Kidney (tissue), 14 donors: Measurements from ENCODE around the gene PPM1E. TPM values are rescaled to one million over a fixed set of nuclear protein-coding genes. Genes with fewer than 3 reads are reported as not detected.

ENCODE experiments used
- DNase-seq, 5 donors: peaks; one replicate each; pipeline ENCODE4 v3.0.0-alpha.2; 2013 to 2020
- FAIRE-seq: peaks from 2 replicates; lab custom pipeline; 2012; peaks lifted over from hg19 to GRCh38; lab: Jason Lieb, UNC
- H3K27ac ChIP-seq, 2 donors: one replicate each; pipeline ENCODE4 v1.7.0; 2013; ENCODE audit warnings: low read depth in 2 of 2, low read length in 2 of 2, inconsistent platforms in 1 of 2
- H3K27me3 ChIP-seq: one replicate; pipeline ENCODE4 v1.7.1; 2013; ENCODE audit warnings: low read length, inconsistent platforms; ENCODE audit not compliant: control insufficient read depth, insufficient read depth
- H3K36me3 ChIP-seq, 3 donors: one replicate each; pipeline versions ENCODE4 v1.7.0 to v1.7.1; 2013; ENCODE audit warnings: low read length in 3 of 3, control low read depth in 1 of 3, inconsistent platforms in 1 of 3; ENCODE audit not compliant: insufficient read depth in 3 of 3, control insufficient read depth in 2 of 3
- H3K4me1 ChIP-seq, 3 donors: one replicate each; pipeline versions ENCODE4 v1.7.0 to v1.7.1; 2013; ENCODE audit warnings: low read length in 3 of 3, inconsistent platforms in 1 of 3, low read depth in 1 of 3; ENCODE audit not compliant: control insufficient read depth in 2 of 3, insufficient read depth in 2 of 3
- H3K4me3 ChIP-seq, 3 donors: one replicate each; pipeline versions ENCODE4 v1.7.0 to v1.8.1; 2013; ENCODE audit warnings: low read length in 3 of 3, control low read depth in 1 of 3, inconsistent platforms in 1 of 3
- H3K9ac ChIP-seq, 3 donors: one replicate each; pipeline versions ENCODE4 v1.7.0 to v1.7.1; 2013; ENCODE audit warnings: low read length in 3 of 3, control low read depth in 1 of 3, inconsistent platforms in 1 of 3
- H3K9me3 ChIP-seq, 3 donors: one replicate each; pipeline versions ENCODE4 v1.7.0 to v1.7.1; 2013; ENCODE audit warnings: low read length in 3 of 3, control low read depth in 1 of 3, inconsistent platforms in 1 of 3; ENCODE audit not compliant: control insufficient read depth in 2 of 3, insufficient read depth in 1 of 3
- intact Hi-C: fragments of 100-400 bp; cut with DNase I; formaldehyde crosslinking; loops from one replicate; pipeline ENCODE4 v1.11.1; 2022
- polyA plus RNA-seq: library from polyadenylated mRNA; stranded (reverse); fragments of 350-450 nt; fragmentation: Illumina TruSeq; extraction: RNeasy Lipid Tissue Mini Kit (QIAGEN cat#74804); gene quantifications from one replicate; pipeline ENCODE4 v1.2.3, GENCODE V29; 2014; ENCODE audit warnings: low read depth, low replicate concordance; ENCODE audit not compliant: insufficient read depth
- total RNA-seq: library from RNA; stranded (reverse); fragmentation: NEBNext Ultra II Directional; extraction: Animal tissue kit (Norgen Biotek cat#: 25700); gene quantifications from one replicate; pipeline ENCODE4 v1.2.1, GENCODE V29; 2021
- TF ChIP-seq, protein P1 (sequence below): IDR thresholded peaks from 3 replicates; pipeline ENCODE4 v1.5.1; 2012; ENCODE audit warnings: mild to moderate bottlenecking, moderate library complexity, borderline replicate concordance; ENCODE audit not compliant: insufficient read depth; ENCODE audit errors: extremely low read depth
- donor health status: control.
- donor health status: control.
- donor health status: control.
- donor health status: control.
- donor health status: control.
- donor health status: DM: yes; HTN: yes; CAD: no.
- donor health status: Normal renal cell carcinoma (clear cell type).

Gene PPM1E
- total and polyA plus RNA-seq, 2 donors from 2014 or later: 0.47 to 0.82 TPM

GRCh38 chr17:58822148-58823050 is 66.7 kb downstream of the PPM1E start:
- Histone ChIP-seq H3K36me3 (no peaks in the 10 kb centered on the region), H3K4me1 (no peaks in the 10 kb centered on the region), H3K27ac (no peak overlapping the region), H3K27me3 (no peaks in the 10 kb centered on the region), H3K4me3 (no peak overlapping the region), H3K9me3 (no peaks in the 10 kb centered on the region), H3K9ac (no peak overlapping the region)
- intact Hi-C loops: no loop called here
- no peak for FAIRE-seq
- TF ChIP-seq, protein P1, sequence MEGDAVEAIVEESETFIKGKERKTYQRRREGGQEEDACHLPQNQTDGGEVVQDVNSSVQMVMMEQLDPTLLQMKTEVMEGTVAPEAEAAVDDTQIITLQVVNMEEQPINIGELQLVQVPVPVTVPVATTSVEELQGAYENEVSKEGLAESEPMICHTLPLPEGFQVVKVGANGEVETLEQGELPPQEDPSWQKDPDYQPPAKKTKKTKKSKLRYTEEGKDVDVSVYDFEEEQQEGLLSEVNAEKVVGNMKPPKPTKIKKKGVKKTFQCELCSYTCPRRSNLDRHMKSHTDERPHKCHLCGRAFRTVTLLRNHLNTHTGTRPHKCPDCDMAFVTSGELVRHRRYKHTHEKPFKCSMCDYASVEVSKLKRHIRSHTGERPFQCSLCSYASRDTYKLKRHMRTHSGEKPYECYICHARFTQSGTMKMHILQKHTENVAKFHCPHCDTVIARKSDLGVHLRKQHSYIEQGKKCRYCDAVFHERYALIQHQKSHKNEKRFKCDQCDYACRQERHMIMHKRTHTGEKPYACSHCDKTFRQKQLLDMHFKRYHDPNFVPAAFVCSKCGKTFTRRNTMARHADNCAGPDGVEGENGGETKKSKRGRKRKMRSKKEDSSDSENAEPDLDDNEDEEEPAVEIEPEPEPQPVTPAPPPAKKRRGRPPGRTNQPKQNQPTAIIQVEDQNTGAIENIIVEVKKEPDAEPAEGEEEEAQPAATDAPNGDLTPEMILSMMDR: no peak
- no peak for DNase-seq

DNA sequence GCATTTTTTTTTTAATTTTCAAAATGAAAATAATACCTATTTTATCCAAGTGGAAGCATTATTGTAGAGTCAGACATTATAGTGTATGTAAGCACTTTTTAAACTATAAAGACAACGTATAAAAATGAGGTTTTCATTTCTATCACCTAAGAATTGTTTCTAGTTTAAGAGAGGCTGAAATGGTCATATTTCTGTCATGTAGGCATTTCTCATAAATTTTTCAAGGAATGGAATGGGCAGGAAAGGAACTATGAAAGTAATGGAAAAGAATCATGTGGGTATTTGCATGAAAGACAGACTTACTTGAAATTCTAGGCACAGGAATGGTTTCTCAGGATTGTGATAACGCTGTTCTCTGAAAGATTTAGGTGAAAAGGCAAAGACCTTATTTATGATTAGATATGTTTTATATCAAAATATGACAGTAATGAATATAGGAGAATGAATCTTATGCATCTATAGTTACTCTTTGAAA is 67.4 kb downstream of the PPM1E start:
- no peaks in the 10 kb centered on the region for H3K9me3 ChIP-seq
- H3K27ac ChIP-seq: no peak overlapping the region
- FAIRE-seq (no peak), DNase-seq (no peak)
- no peaks in the 10 kb centered on the region for H3K27me3 ChIP-seq
- no peaks in the 10 kb centered on the region for H3K4me1 ChIP-seq
- no peak overlapping the region for H3K9ac ChIP-seq
- intact Hi-C loops: no loop called here
- no peaks in the 10 kb centered on the region for H3K36me3 ChIP-seq
- H3K4me3 ChIP-seq: no peak overlapping the region
- TF ChIP-seq, protein P1: no peak

- FAIRE-seq (no peak), DNase-seq (no peak)
- intact Hi-C loops: no loop called here
- Histone ChIP-seq H3K27me3 (no peaks in the 10 kb centered on the region), H3K4me1 (no peaks in the 10 kb centered on the region), H3K27ac (no peak overlapping the region), H3K9me3 (peaks cover 0 to 5% (median 0%) of the 10 kb centered on the region in 3 donors), H3K9ac (no peak overlapping the region), H3K4me3 (no peak overlapping the region), H3K36me3 (no peaks in the 10 kb centered on the region)
- TF ChIP-seq, protein P1: no peak
Measured at GRCh38 chr17:58829172-58829637, 73.6 kb downstream of the PPM1E start.
